T-helper 2 cell treated with Interferon-gamma antibody and Interleukin-4, amounts not matched to agents 5 μg/mL and 100 μg/mL, for 36 hours (primary cell): ENCODE measurements around the gene NHP2.
A peak's percentile ranks its signal among the peaks of the same experiment; 100 is the strongest.

ENCODE experiments used
- DNase-seq: peaks from one replicate; pipeline ENCODE4 v3.0.0; 2021; ENCODE audit warnings: low spot score
- H3K27ac Mint-ChIP-seq: one replicate; pipeline ENCODE4 v1.8.0; 2021; ENCODE audit warnings: mild to moderate bottlenecking, mixed read lengths
- H3K27me3 Mint-ChIP-seq: one replicate; pipeline ENCODE4 v1.8.0; 2021; ENCODE audit warnings: low read depth, mixed read lengths
- H3K36me3 Mint-ChIP-seq: one replicate; pipeline ENCODE4 v1.8.0; 2021; ENCODE audit warnings: low read depth, mixed read lengths
- H3K4me1 Mint-ChIP-seq: one replicate; pipeline ENCODE4 v1.8.0; 2021; ENCODE audit warnings: low read depth, mixed read lengths
- H3K4me3 Mint-ChIP-seq: one replicate; pipeline ENCODE4 v1.8.0; 2022; ENCODE audit warnings: mild to moderate bottlenecking, moderate library complexity, mixed read lengths
- H3K9me3 Mint-ChIP-seq: one replicate; pipeline ENCODE4 v1.8.0; 2021; ENCODE audit warnings: mixed read lengths

Gene NHP2

GRCh38 chr5:178155065-178155464 is 1.4 kb upstream of the NHP2 start:
- no peak overlapping the region for H3K4me3 Mint-ChIP-seq
- no peaks in the 10 kb centered on the region for H3K9me3 Mint-ChIP-seq
- H3K27me3 Mint-ChIP-seq: no peaks in the 10 kb centered on the region
- no peak for DNase-seq
- H3K36me3 Mint-ChIP-seq: peaks cover 14% of the 10 kb centered on the region
- H3K4me1 Mint-ChIP-seq: peaks cover 17% of the 10 kb centered on the region
- H3K27ac Mint-ChIP-seq: no peak overlapping the region

DNA sequence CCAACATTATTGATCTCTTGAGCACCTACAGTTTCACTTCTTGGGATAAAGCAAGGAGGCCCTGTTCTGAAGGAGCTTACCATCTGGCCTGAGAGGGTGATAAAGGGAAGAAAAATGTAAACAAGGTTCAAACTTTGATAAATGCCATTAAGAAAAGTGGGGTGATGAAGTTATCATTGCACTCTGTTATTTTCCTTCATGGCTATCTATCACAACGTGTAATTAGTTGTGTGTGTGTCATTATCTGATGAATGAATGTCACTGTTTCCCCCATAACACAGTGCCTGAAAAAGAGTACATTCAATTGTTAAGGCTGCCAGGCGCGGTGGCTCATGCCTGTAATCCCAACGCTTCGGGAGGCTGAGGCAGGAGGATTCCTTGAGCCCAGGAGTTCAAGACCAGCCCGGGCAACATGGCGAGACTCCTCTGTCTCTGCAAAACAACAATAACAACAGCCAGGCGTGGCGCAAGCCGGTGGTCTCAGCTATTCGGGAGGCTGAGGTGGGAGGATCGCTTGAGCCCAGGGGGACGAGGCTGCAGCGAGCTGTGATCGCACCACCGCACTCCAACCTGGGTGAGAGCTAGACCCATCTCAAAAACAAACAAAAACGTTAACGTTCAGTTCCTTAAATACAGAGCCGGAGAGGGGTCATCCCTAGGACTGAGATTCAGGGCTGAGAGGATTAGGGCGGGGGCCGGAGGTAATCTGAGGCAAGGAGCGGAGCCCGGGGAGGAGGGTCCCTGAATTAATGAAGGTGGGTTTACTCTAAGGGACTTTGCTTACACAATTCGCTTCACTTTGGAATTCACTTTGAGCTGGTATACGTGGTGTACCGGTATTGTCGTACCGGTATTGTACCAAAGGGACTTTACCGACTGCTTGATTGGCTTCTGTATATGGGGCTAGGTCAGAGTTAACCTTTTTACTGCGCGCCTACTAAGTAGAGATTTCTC is 917 bp downstream of the NHP2 start:
- no peak for DNase-seq
- Mint-ChIP-seq H3K27me3 (no peaks in the 10 kb centered on the region), H3K36me3 (peaks cover 33% of the 10 kb centered on the region), H3K27ac (peak overlapping the region; percentile 91), H3K4me1 (peaks cover 22% of the 10 kb centered on the region), H3K9me3 (no peaks in the 10 kb centered on the region), H3K4me3 (peak overlapping the region; percentile 95)

DNA sequence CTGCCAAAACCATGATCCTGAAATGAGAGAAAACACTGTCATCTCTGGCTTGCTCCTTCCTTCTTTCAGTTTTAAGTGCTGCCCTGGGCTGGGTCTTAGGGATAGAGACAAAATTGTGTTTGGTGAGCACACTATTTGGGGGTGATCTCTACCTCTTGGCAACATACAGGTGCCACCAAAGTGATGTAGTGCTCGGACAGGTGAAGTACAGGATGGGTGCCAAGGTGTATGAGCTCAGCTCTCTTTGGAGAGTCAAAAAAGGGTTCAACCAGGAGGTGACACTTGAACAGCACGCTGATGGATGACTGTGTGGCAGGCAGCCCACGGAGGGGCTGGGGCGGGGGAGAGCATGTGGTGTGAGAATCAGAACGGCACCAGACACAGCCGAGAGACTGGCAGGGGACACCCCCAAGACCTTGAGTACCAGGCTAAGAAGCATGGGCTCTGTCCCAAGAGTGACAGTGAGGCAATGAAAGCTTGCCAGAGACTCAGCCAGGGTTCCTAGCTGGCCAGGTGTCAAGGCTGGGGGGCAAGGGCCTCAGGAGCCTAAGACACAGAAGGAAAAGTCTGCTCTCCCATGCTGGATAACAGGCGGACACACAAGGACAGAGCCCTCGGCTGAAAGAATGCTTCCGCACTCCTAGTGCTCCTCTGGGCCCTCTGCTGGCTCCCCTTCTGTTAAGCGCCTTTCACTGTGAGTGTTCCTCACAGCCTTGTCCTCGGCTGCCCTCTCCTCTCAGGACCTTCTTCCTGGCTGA is 2.5 kb downstream of the NHP2 start:
- Mint-ChIP-seq H3K4me3 (peak overlapping the region; percentile 32), H3K4me1 (peaks cover 22% of the 10 kb centered on the region), H3K9me3 (no peaks in the 10 kb centered on the region), H3K27me3 (no peaks in the 10 kb centered on the region), H3K27ac (peak overlapping the region; percentile 18), H3K36me3 (peaks cover 45% of the 10 kb centered on the region)
- DNase-seq: no peak

GRCh38 chr5:178149199-178149932 is 4.3 kb downstream of the NHP2 start:
- Mint-ChIP-seq H3K27me3 (no peaks in the 10 kb centered on the region), H3K36me3 (peaks cover 52% of the 10 kb centered on the region), H3K4me3 (no peak overlapping the region), H3K27ac (peak overlapping the region; percentile 20), H3K4me1 (peaks cover 18% of the 10 kb centered on the region), H3K9me3 (no peaks in the 10 kb centered on the region)
- DNase-seq: peak; percentile 32

DNA sequence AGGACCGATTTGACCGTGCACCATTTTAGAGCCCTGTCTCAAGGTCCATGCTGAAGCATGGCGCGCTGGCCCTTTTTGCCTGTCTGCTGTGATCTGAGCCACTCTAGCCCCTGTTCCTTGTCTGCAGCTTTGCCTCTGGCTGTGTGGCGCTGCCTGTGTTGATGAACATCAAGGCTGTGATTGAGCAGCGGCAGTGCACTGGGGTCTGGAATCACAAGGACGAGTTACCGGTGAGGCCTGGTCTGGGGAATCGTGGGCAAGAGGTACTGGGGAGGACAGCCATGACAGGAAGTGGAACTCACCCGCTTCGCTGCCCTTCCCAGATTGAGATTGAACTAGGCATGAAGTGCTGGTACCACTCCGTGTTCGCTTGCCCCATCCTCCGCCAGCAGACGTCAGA is 6.3 kb downstream of the NHP2 start:
- H3K36me3 Mint-ChIP-seq: peaks cover 63% of the 10 kb centered on the region
- H3K4me3 Mint-ChIP-seq: no peak overlapping the region
- H3K27me3 Mint-ChIP-seq: no peaks in the 10 kb centered on the region
- H3K9me3 Mint-ChIP-seq: no peaks in the 10 kb centered on the region
- no peak for DNase-seq
- no peak overlapping the region for H3K27ac Mint-ChIP-seq
- peaks cover 11% of the 10 kb centered on the region for H3K4me1 Mint-ChIP-seq

GRCh38 chr5:178145965-178146820 is 7.5 kb downstream of the NHP2 start:
- Mint-ChIP-seq H3K36me3 (peaks cover 60% of the 10 kb centered on the region), H3K4me1 (peaks cover 9% of the 10 kb centered on the region), H3K27me3 (no peaks in the 10 kb centered on the region), H3K4me3 (no peak overlapping the region), H3K9me3 (no peaks in the 10 kb centered on the region), H3K27ac (no peak overlapping the region)
- peak; percentile 51 for DNase-seq

- H3K4me3 Mint-ChIP-seq: no peak overlapping the region
- H3K27me3 Mint-ChIP-seq: no peaks in the 10 kb centered on the region
- DNase-seq: no peak
- no peak overlapping the region for H3K27ac Mint-ChIP-seq
- H3K4me1 Mint-ChIP-seq: peaks cover 2% of the 10 kb centered on the region
- peaks cover 54% of the 10 kb centered on the region for H3K36me3 Mint-ChIP-seq
- no peaks in the 10 kb centered on the region for H3K9me3 Mint-ChIP-seq
Observed at GRCh38 chr5:178143901-178144300, 9.8 kb downstream of the NHP2 start.

DNA sequence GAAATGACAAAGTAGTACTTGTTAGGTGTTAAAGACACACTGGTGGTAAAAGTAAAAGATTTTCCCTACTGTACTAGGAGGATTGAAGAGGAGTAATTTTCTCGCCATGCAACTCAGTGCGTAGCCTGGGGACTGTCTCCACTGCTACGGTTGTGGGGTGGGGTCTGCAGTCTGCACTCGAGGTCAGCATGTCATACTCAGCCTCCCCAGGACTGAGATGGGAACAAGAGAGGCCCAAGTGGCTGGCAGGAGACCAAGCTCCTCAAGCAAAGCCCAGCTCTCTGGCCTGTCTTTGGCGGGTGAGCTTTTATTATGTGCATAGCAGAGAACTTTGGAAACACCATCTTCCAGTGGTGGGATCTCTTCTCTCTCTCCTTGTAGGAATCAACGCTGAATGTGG is 10.4 kb downstream of the NHP2 start:
- H3K9me3 Mint-ChIP-seq: no peaks in the 10 kb centered on the region
- no peak for DNase-seq
- no peak overlapping the region for H3K27ac Mint-ChIP-seq
- no peaks in the 10 kb centered on the region for H3K27me3 Mint-ChIP-seq
- H3K4me3 Mint-ChIP-seq: no peak overlapping the region
- peaks cover 2% of the 10 kb centered on the region for H3K4me1 Mint-ChIP-seq
- peaks cover 48% of the 10 kb centered on the region for H3K36me3 Mint-ChIP-seq

DNA sequence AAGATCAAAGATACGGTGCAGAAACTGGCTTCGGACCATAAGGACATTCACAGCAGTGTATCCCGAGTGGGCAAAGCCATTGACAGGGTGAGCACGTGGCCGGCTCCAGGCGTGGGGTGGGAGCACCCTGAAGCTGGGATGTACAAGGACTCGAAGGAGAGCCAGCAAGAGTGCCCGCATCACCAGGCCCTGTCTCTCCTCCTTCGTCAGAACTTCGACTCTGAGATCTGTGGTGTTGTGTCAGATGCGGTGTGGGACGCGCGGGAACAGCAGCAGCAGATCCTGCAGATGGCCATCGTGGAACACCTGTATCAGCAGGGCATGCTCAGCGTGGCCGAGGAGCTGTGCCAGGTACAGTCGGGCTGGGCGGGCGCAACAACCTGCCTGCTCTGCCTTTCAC is 11.0 kb downstream of the NHP2 start:
- Mint-ChIP-seq H3K27me3 (no peaks in the 10 kb centered on the region), H3K9me3 (no peaks in the 10 kb centered on the region), H3K4me1 (peaks cover 2% of the 10 kb centered on the region), H3K36me3 (peaks cover 42% of the 10 kb centered on the region), H3K27ac (no peak overlapping the region), H3K4me3 (no peak overlapping the region)
- no peak for DNase-seq

DNA sequence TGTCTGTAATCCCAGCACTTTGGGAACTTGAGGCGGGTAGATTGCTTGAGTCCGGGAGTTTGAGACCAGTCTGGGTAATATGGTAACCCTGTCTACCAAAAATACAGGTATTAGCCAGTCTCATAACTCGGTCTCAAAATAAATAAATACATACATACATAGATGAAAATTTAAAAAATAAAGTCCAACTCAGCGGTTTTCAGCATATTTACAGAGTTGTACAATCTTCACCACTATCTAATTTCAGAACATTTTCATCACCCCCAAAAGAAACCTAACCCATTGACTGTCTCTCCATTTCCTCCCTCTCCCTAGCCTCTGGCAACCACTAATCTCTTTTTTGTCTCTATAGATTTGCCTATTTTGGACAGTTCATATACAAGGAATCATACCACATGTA is 12.1 kb downstream of the NHP2 start:
- peaks cover 32% of the 10 kb centered on the region for H3K36me3 Mint-ChIP-seq

GRCh38 chr5:178137991-178138390 is 15.7 kb downstream of the NHP2 start:
- H3K4me3 Mint-ChIP-seq: no peak overlapping the region
- H3K27ac Mint-ChIP-seq: no peak overlapping the region
- DNase-seq: no peak
- peaks cover 32% of the 10 kb centered on the region for H3K36me3 Mint-ChIP-seq
- H3K9me3 Mint-ChIP-seq: no peaks in the 10 kb centered on the region
- H3K27me3 Mint-ChIP-seq: no peaks in the 10 kb centered on the region
- H3K4me1 Mint-ChIP-seq: peaks cover 5% of the 10 kb centered on the region

More for the DNA sequence above, 12.1 kb downstream of the NHP2 start:
- H3K27me3 Mint-ChIP-seq: no peaks in the 10 kb centered on the region
- H3K9me3 Mint-ChIP-seq: no peaks in the 10 kb centered on the region
- DNase-seq: no peak
- peaks cover 2% of the 10 kb centered on the region for H3K4me1 Mint-ChIP-seq
- H3K27ac Mint-ChIP-seq: no peak overlapping the region
- H3K4me3 Mint-ChIP-seq: no peak overlapping the region

- DNase-seq: no peak
- peak overlapping the region; percentile 3 for H3K27ac Mint-ChIP-seq
Observed at GRCh38 chr5:178136990-178137389, 16.7 kb downstream of the NHP2 start.

GRCh38 chr5:178131446-178131996 is 22.2 kb downstream of the NHP2 start:
- no peaks in the 10 kb centered on the region for H3K27me3 Mint-ChIP-seq
- peaks cover 23% of the 10 kb centered on the region for H3K36me3 Mint-ChIP-seq
- H3K4me1 Mint-ChIP-seq: peaks cover 16% of the 10 kb centered on the region
- DNase-seq: no peak
- peak overlapping the region; percentile 92 for H3K27ac Mint-ChIP-seq
- peak overlapping the region; percentile 94 for H3K4me3 Mint-ChIP-seq
- no peaks in the 10 kb centered on the region for H3K9me3 Mint-ChIP-seq

More at GRCh38 chr5:178136990-178137389, 16.7 kb downstream of the NHP2 start:
- Mint-ChIP-seq H3K4me3 (no peak overlapping the region), H3K27me3 (no peaks in the 10 kb centered on the region), H3K36me3 (peaks cover 26% of the 10 kb centered on the region), H3K9me3 (no peaks in the 10 kb centered on the region), H3K4me1 (peaks cover 7% of the 10 kb centered on the region)
